ENCODE data around the gene RAB3GAP1. TPM values are rescaled to one million over a fixed set of nuclear protein-coding genes. Genes with fewer than 3 reads are reported as not detected.

The RAB3GAP1 gene
- total RNA-seq, 1 donor from 2014 or later = 32.0 TPM

GRCh38 chr2:135208016-135208415, 155.9 kb downstream of the RAB3GAP1 start:
- Mint-ChIP-seq H3K4me3 (no peak overlapping the region), H3K36me3 (peaks cover 7% of the 10 kb centered on the region), H3K4me1 (ENCODE audit: unreplicated experiment) (no peaks in the 10 kb centered on the region), H3K27ac (no peak overlapping the region), H3K27me3 (no peaks in the 10 kb centered on the region), H3K9me3 (no peaks in the 10 kb centered on the region)
- no peak for DNase-seq (ENCODE audit: extremely low spot score, unreplicated experiment)
- TF ChIP-seq, protein P1, sequence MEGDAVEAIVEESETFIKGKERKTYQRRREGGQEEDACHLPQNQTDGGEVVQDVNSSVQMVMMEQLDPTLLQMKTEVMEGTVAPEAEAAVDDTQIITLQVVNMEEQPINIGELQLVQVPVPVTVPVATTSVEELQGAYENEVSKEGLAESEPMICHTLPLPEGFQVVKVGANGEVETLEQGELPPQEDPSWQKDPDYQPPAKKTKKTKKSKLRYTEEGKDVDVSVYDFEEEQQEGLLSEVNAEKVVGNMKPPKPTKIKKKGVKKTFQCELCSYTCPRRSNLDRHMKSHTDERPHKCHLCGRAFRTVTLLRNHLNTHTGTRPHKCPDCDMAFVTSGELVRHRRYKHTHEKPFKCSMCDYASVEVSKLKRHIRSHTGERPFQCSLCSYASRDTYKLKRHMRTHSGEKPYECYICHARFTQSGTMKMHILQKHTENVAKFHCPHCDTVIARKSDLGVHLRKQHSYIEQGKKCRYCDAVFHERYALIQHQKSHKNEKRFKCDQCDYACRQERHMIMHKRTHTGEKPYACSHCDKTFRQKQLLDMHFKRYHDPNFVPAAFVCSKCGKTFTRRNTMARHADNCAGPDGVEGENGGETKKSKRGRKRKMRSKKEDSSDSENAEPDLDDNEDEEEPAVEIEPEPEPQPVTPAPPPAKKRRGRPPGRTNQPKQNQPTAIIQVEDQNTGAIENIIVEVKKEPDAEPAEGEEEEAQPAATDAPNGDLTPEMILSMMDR (conservative IDR thresholded peaks at IDR 0.05) = no peak

DNA sequence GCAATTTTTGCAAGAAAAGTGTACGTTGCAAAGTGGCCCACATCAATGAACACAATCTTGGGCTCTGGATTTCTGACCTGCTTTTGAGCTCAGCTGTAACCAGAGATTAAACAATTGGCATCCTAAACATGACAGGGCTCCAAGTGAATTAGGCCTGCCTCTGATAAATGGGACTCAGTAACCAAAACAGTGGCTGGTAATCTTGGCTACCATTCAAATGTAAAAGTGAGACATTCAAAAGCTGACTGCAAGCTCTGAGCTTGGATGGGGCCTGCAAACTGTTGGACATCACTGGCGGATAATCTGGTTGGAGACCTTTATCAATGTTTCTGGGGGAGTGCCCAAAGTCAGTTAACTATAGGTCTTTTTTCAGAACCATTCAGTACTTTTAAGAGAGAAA, 160.7 kb downstream of the RAB3GAP1 start:
- Mint-ChIP-seq H3K9me3 (no peaks in the 10 kb centered on the region), H3K27me3 (no peaks in the 10 kb centered on the region), H3K4me3 (no peak overlapping the region), H3K36me3 (peaks cover 4% of the 10 kb centered on the region), H3K27ac (no peak overlapping the region), H3K4me1 (ENCODE audit: unreplicated experiment) (no peaks in the 10 kb centered on the region)
- TF ChIP-seq, protein P1 (conservative IDR thresholded peaks at IDR 0.05) = no peak
- no peak for DNase-seq (ENCODE audit: extremely low spot score, unreplicated experiment)

- H3K4me1 Mint-ChIP-seq (ENCODE audit: unreplicated experiment) = no peaks in the 10 kb centered on the region
- DNase-seq (ENCODE audit: extremely low spot score, unreplicated experiment) = no peak
- H3K9me3 Mint-ChIP-seq = no peaks in the 10 kb centered on the region
- TF ChIP-seq, protein P1 (conservative IDR thresholded peaks at IDR 0.05) = no peak
- H3K27ac Mint-ChIP-seq = no peak overlapping the region
- peaks cover 4% of the 10 kb centered on the region for H3K36me3 Mint-ChIP-seq
- H3K27me3 Mint-ChIP-seq = no peaks in the 10 kb centered on the region
- no peak overlapping the region for H3K4me3 Mint-ChIP-seq
Measured at GRCh38 chr2:135218426-135218825, 166.3 kb downstream of the RAB3GAP1 start.

DNA sequence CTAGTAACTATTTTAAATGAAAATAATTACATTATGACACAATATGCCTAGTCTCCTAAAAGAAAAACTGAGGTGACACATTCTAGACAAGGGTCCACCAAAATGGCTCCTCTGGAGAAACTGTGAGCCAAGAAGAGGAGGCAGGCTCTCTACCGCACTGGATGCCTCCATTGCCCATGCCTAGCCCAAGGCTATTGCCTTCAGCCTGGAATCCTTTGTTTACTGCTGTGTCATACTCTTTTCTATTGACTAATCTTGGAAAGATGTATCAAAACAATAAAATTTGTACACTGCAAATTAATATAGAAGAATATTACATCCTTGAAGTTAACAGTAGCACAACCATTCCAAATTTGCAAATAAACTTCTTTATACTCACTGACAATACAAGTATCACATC, 167.1 kb downstream of the RAB3GAP1 start:
- TF ChIP-seq, protein P1 (conservative IDR thresholded peaks at IDR 0.05) = no peak
- DNase-seq (ENCODE audit: extremely low spot score, unreplicated experiment) = no peak
- Mint-ChIP-seq H3K27ac (no peak overlapping the region), H3K4me3 (no peak overlapping the region), H3K27me3 (no peaks in the 10 kb centered on the region), H3K9me3 (no peaks in the 10 kb centered on the region), H3K36me3 (peaks cover 4% of the 10 kb centered on the region), H3K4me1 (ENCODE audit: unreplicated experiment) (no peaks in the 10 kb centered on the region)

Other genes starting within 250 kb of the RAB3GAP1 start
- gene ACMSD, start 213.7 kb upstream of the RAB3GAP1 start, total RNA-seq (ENCODE audit: low replicate concordance) = 0.14 TPM in 1 of 2 replicates, not detected in the other
- 47.3 and 55.1 TPM in 2 replicates for gene CCNT2, start 133.5 kb upstream of the RAB3GAP1 start, total RNA-seq (ENCODE audit: low replicate concordance)
- gene MAP3K19, start 4.8 kb upstream of the RAB3GAP1 start, total RNA-seq (ENCODE audit: low replicate concordance) = 0.24 and 1.1 TPM in 2 replicates